Measurements from ENCODE around the gene PTPRN2. TPM values are rescaled to one million over a fixed set of nuclear protein-coding genes. Genes with fewer than 3 reads are reported as not detected.

The PTPRN2 gene
- total RNA-seq, 1 experiment from 2014 or later, result 2.1 TPM

DNA sequence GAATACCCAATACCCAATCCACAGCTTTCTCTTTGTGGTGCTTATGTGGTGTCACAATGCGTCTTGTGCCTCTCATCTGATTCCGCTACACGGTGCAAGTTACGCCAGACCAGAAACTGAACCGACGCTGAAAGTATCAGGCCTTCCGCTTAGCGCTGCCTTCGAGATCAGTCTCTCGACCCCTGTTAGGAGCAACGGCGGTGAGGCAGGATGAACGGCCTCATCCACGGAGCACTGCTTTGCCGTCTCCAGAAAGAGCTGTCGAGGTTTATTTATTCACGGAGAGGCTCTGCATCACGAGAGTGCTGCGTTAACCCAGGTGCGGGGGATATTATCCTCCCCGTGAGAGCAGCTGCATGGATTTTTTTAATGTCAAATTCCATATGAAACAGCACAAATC is 786.5 kb downstream of the PTPRN2 start:
- no peak for DNase-seq (ENCODE audit: low read depth, low spot score)
- Histone ChIP-seq H3K9me2 (ENCODE audit: insufficient read depth) (no peaks in the 10 kb centered on the region), H2AFZ (ENCODE audit: low read depth, low read length, poor library complexity, severe bottlenecking) (no peak overlapping the region), H4K20me1 (ENCODE audit: insufficient read depth) (no peaks in the 10 kb centered on the region), H3K4me1 (ENCODE audit: control insufficient read depth in 1 of 2, insufficient read depth in 2 of 2, low read length in 2 of 2) (no peaks in the 10 kb centered on the region), H3K4me3 (replicated peaks in 1 of 2; ENCODE audit: low read depth in 1 of 2, low read length in 2 of 2) (no peak overlapping the region), H3K79me2 (ENCODE audit: insufficient read depth, low read length) (no peaks in the 10 kb centered on the region), H3K36me3 (ENCODE audit: control insufficient read depth in 1 of 2, insufficient read depth in 2 of 2, low read length in 2 of 2) (no peaks in the 10 kb centered on the region), H3K27me3 (ENCODE audit: insufficient read depth, low read length) (no peaks in the 10 kb centered on the region), H3K4me2 (ENCODE audit: low read length) (no peak overlapping the region), H3K9ac (ENCODE audit: low read length) (no peak overlapping the region), H3K27ac (ENCODE audit: low read depth, low read length) (no peak overlapping the region), H3K9me3 (ENCODE audit: control insufficient read depth in 1 of 2, insufficient read depth in 1 of 2, low read depth in 1 of 2, low read length in 2 of 2) (no peaks in the 10 kb centered on the region)
- POLR2A ChIA-PET, result no interaction called here
- CTCF ChIA-PET, result no interaction called here
- no peak for ATAC-seq
- RAD21 ChIA-PET (ENCODE audit: low non-redundant PET in 1 of 2, low total read pairs in 2 of 2, uncharacterized antibody in 2 of 2, unreplicated experiment in 2 of 2), result no interaction called here
- no peak for TF ChIP-seq EZH2phosphoT487 (IDR thresholded peaks at IDR 0.05; ENCODE audit: borderline replicate concordance)
- intact Hi-C loops (cut with micrococcal nuclease), result no loop called here
- no TSS peak for BruUV-seq (replicated peaks)

DNA sequence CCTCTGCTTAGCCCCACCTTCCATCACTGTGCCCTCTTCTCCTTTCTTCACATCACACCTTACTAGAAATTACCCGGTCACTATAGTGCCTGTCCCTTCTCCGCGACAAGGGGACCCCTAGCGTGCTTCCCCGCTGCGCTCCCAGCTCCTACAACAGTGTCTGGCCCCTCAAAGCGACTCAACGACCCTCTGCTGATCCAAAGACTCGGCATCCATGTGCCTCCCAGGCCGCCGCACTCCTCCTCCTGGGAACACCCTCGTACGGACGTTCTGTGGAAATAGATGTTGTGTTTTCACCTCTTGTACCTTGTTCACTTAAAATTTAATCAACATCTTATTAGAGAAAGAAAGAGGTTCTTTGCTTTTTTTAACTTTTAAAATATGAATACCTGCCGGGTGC is 787.3 kb downstream of the PTPRN2 start:
- ATAC-seq, result no peak
- ChIA-PET POLR2A (no interaction called here), RAD21 (ENCODE audit: low non-redundant PET in 1 of 2, low total read pairs in 2 of 2, uncharacterized antibody in 2 of 2, unreplicated experiment in 2 of 2) (no interaction called here), CTCF (no interaction called here)
- BruUV-seq (replicated peaks), result no TSS peak
- H3K36me3 ChIP-seq (ENCODE audit: control insufficient read depth in 1 of 2, insufficient read depth in 2 of 2, low read length in 2 of 2), result no peaks in the 10 kb centered on the region
- no peaks in the 10 kb centered on the region for H3K79me2 ChIP-seq (ENCODE audit: insufficient read depth, low read length)
- H4K20me1 ChIP-seq (ENCODE audit: insufficient read depth), result no peaks in the 10 kb centered on the region
- intact Hi-C loops (cut with micrococcal nuclease), result no loop called here
- TF ChIP-seq RAD21 (IDR thresholded peaks at IDR 0.05; ENCODE audit: low read depth), result no peak
- no peak for TF ChIP-seq JUND (IDR thresholded peaks at IDR 0.05)
- no peak for TF ChIP-seq POLR2A (IDR thresholded peaks at IDR 0.05; ENCODE audit: borderline replicate concordance, extremely low read depth, insufficient read depth, insufficient read length)
- TF ChIP-seq EZH2 (IDR thresholded peaks at IDR 0.05), result no peak
- no peak for TF ChIP-seq CEBPB (IDR thresholded peaks at IDR 0.05; ENCODE audit: low read depth)
- no peak for TF ChIP-seq FOSL1 (IDR thresholded peaks at IDR 0.05; ENCODE audit: low read depth)
- no peak for TF ChIP-seq YY1 (IDR thresholded peaks at IDR 0.05; ENCODE audit: extremely low read depth, insufficient replicate concordance, low read depth, low read length)
- TF ChIP-seq CBX3 (IDR thresholded peaks at IDR 0.05; ENCODE audit: low read depth), result no peak
- TF ChIP-seq, protein P1, sequence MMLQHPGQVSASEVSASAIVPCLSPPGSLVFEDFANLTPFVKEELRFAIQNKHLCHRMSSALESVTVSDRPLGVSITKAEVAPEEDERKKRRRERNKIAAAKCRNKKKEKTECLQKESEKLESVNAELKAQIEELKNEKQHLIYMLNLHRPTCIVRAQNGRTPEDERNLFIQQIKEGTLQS (IDR thresholded peaks at IDR 0.05), result no peak
- no peak for TF ChIP-seq SRF (IDR thresholded peaks at IDR 0.05; ENCODE audit: low read depth)
- TF ChIP-seq EZH2phosphoT487 (IDR thresholded peaks at IDR 0.05; ENCODE audit: borderline replicate concordance), result no peak
- H3K27me3 ChIP-seq (ENCODE audit: insufficient read depth, low read length), result no peaks in the 10 kb centered on the region
- no peak overlapping the region for H3K27ac ChIP-seq (ENCODE audit: low read depth, low read length)
- H3K4me2 ChIP-seq (ENCODE audit: low read length), result no peak overlapping the region
- no peak for DNase-seq (ENCODE audit: low read depth, low spot score)
- H3K4me3 ChIP-seq (replicated peaks in 1 of 2; ENCODE audit: low read depth in 1 of 2, low read length in 2 of 2), result no peak overlapping the region
- no peak overlapping the region for H2AFZ ChIP-seq (ENCODE audit: low read depth, low read length, poor library complexity, severe bottlenecking)
- no peaks in the 10 kb centered on the region for H3K9me3 ChIP-seq (ENCODE audit: control insufficient read depth in 1 of 2, insufficient read depth in 1 of 2, low read depth in 1 of 2, low read length in 2 of 2)
- H3K9me2 ChIP-seq (ENCODE audit: insufficient read depth), result no peaks in the 10 kb centered on the region
- H3K4me1 ChIP-seq (ENCODE audit: control insufficient read depth in 1 of 2, insufficient read depth in 2 of 2, low read length in 2 of 2), result no peaks in the 10 kb centered on the region
- H3K9ac ChIP-seq (ENCODE audit: low read length), result no peak overlapping the region
